Ishikawa (cell line): ENCODE data around the gene GRIN2D.

Source experiments
- CEBPB ChIP-seq: IDR thresholded peaks from 2 replicates; pipeline ENCODE4 v1.6.1; 2012
- CREB1 ChIP-seq: IDR thresholded peaks from 2 replicates; pipeline ENCODE4 v1.6.1; 2012; ENCODE audit warnings: low read depth
- EGR1 ChIP-seq: IDR thresholded peaks from 2 replicates; pipeline ENCODE4 v1.6.1; 2012
- EP300 ChIP-seq: IDR thresholded peaks from 2 replicates; pipeline ENCODE4 v1.6.1; 2012; ENCODE audit warnings: borderline replicate concordance
- FOXM1 ChIP-seq: IDR thresholded peaks from 2 replicates; pipeline ENCODE4 v1.6.1; 2012; ENCODE audit warnings: low read depth, borderline replicate concordance
- NFIC ChIP-seq: IDR thresholded peaks from 2 replicates; pipeline ENCODE4 v1.6.1; 2012
- RAD21 ChIP-seq: IDR thresholded peaks from 2 replicates; pipeline ENCODE4 v1.6.1; 2012; ENCODE audit warnings: low read depth
- REST ChIP-seq: IDR thresholded peaks from 2 replicates; pipeline ENCODE4 v1.6.1; 2012; ENCODE audit warnings: low read depth, mild to moderate bottlenecking
- TAF1 ChIP-seq: IDR thresholded peaks from 2 replicates; pipeline ENCODE4 v1.6.1; 2012; ENCODE audit warnings: low read depth, mild to moderate bottlenecking
- TCF12 ChIP-seq: IDR thresholded peaks from 2 replicates; pipeline ENCODE4 v1.6.1; 2012; ENCODE audit warnings: low read depth
- TEAD4 ChIP-seq: IDR thresholded peaks from 2 replicates; pipeline ENCODE4 v1.6.1; 2012
- USF1 ChIP-seq: IDR thresholded peaks from 2 replicates; pipeline ENCODE4 v1.6.1; 2012
- YY1 ChIP-seq: IDR thresholded peaks from 2 replicates; pipeline ENCODE4 v1.6.1; 2012; ENCODE audit warnings: low read depth
- ZBTB7A ChIP-seq: IDR thresholded peaks from 2 replicates; pipeline ENCODE4 v1.6.1; 2012; ENCODE audit warnings: low read depth
- TF ChIP-seq, protein P1 (sequence below): IDR thresholded peaks from 2 replicates; pipeline ENCODE4 v1.6.1; 2012

GRIN2D gene

GRCh38 chr19:48415395-48415794 is 21.9 kb downstream of the GRIN2D start:
- TF ChIP-seq EGR1 (no peak), RAD21 (no peak), CEBPB (no peak), CREB1 (no peak), ZBTB7A (no peak), USF1 (no peak), YY1 (no peak), TAF1 (no peak), NFIC (no peak)
- TF ChIP-seq, protein P1, sequence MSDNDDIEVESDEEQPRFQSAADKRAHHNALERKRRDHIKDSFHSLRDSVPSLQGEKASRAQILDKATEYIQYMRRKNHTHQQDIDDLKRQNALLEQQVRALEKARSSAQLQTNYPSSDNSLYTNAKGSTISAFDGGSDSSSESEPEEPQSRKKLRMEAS: no peak

DNA sequence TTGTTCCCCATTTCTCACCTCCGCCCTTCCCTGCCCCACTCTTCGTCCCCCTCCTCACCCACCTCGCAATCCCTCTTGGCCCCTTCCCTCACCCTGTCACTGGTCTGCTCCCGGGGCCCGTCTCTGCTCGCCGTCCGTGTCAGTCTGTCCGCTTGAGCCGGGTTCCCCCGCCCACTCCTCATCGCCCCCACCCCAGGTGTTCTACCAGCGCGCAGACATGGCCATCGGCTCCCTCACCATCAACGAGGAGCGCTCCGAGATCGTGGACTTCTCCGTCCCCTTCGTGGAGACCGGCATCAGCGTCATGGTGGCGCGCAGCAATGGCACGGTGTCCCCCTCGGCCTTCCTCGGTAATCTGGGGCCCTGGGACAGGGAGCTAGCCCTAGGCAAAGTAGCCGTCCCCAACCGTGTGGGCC is 22.3 kb downstream of the GRIN2D start:
- TF ChIP-seq USF1: no peak
- TF ChIP-seq, protein P1: no peak
- TF ChIP-seq REST: no peak
- TF ChIP-seq EGR1: no peak
- TF ChIP-seq ZBTB7A: no peak
- TF ChIP-seq TCF12: no peak
- no peak for TF ChIP-seq TAF1
- no peak for TF ChIP-seq CEBPB
- TF ChIP-seq YY1: no peak
- no peak for TF ChIP-seq NFIC
- no peak for TF ChIP-seq TEAD4
- no peak for TF ChIP-seq CREB1
- TF ChIP-seq RAD21: no peak
- TF ChIP-seq EP300: no peak

DNA sequence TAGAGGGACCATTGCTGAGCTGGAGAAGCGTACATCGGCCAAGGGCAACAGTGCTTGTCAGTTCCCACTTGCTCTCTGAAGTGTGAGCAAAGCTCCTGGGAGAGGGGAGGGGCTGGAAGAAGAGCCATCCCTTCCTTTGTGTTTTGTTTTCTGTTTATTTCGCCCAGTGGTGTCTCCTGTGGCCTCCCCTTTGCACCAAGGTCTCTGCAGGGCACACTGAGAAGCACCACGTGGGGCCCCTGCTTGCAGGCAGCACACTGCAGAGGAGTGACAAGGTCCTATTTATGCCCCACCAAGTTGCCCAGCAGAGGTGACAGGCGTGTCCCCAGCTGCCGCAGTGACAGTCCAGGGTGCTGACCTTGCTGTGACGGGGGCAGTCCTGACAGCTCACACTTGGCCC is 24.0 kb downstream of the GRIN2D start:
- TF ChIP-seq CREB1 (no peak), RAD21 (no peak), FOXM1 (no peak), NFIC (no peak), EGR1 (no peak), EP300 (no peak), TCF12 (no peak), TAF1 (no peak), ZBTB7A (no peak), CEBPB (no peak), TEAD4 (no peak)

- TF ChIP-seq USF1 (no peak), REST (no peak), EP300 (no peak), NFIC (no peak), TEAD4 (no peak), CREB1 (no peak), ZBTB7A (no peak), EGR1 (no peak), TAF1 (no peak), RAD21 (no peak), FOXM1 (no peak), YY1 (no peak), TCF12 (no peak), CEBPB (no peak)
- TF ChIP-seq, protein P1: no peak
Measured at GRCh38 chr19:48418317-48419064, 25.0 kb downstream of the GRIN2D start.
